HG02885 (cell line): ENCODE measurements around the gene ARL16.

Experiments used
- ATAC-seq: cut with Tn5 transposase; IDR thresholded peaks from one replicate; pipeline ENCODE4 v1.9.1; 2021; ENCODE audit warnings: mild to moderate bottlenecking; ENCODE audit not compliant: unreplicated experiment, poor library complexity

ARL16 gene

DNA sequence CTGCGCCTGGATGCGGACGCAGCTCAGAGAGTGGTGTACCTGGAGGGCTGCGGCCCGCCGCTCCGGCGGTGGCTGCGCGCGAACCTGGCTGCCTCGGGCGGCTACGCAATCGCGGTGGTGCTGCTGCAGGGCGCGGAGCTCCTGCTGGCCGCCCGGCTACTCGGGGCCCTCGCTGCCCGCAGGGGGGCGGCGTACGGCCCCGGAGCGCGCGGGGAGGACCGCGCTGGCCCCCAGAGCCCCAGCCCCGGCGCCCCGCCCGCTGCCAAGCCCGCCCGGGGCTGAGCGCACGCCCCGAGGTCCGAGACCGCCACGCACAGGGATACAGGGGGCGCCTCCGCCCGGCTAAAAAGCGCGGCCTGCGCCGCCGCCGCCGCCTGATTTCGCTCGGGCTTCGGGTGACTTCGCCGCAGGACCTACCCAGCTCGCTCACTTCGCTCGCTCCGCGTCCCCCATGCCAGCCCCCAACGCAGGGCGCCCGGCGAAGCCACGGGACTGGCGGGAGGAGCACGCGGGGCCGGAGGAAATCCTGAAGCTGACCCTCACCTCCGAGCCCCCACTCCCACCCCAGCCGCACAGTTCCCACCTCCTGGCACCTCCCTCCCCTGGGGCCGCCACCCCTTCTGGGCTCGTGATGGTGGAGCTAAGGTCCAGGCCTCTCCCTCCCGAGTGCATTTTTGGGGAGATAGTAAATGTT is 35.4 kb downstream of the ARL16 start:
- ATAC-seq = no peak

DNA sequence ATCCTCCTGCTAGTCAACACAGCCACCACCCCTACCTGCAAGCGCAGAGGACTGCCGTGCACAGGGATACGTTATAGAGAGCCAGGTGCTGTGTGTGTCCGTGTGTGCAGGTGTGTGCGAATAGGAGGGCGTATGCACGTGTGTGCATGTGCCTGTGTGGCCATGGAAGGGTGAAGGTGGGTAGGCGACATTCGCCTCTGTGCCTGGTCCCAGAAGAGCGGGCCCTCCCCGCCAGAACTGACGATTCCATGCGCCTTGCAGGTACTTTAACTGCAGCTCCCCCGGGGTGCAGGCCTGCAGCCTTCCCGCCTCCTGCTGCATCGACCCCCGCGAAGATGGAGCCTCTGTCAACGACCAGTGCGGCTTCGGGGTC is 36.0 kb downstream of the ARL16 start:
- ATAC-seq = no peak

DNA sequence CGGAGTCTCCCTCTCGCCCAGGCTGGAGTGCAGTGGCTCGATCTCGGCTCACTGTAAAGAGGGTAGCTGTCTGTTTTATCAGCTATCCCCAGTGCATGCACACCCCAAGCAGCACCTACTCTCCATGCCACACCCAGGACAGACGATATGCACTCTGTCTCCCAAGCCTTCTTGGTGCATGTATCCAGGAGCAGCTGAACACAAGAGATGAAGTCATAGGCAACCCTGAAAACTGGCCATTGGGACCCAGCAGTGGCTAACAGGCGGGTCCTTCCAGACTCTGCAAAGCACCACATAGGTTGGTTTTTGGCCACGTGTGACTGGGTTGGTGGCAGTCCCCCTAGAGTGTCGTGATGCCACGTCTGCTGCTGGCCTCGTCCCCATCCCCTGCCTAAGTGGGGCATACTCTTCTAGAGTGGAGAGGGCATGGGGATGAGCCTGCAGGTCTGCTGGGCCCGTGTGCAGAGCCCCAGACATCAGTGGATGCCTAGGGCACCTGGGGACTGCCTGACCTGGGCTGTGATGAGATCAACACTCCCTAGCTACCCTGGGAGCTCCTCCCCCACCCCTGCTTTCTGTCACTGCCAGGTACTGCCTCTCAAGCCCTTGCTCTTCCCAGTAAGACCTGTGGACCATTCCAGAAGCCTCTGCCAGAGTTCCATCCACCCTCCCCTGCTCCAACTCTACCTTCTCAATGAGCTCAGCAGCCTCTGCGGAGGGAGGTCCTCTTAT is 36.6 kb downstream of the ARL16 start:
- no peak for ATAC-seq

DNA sequence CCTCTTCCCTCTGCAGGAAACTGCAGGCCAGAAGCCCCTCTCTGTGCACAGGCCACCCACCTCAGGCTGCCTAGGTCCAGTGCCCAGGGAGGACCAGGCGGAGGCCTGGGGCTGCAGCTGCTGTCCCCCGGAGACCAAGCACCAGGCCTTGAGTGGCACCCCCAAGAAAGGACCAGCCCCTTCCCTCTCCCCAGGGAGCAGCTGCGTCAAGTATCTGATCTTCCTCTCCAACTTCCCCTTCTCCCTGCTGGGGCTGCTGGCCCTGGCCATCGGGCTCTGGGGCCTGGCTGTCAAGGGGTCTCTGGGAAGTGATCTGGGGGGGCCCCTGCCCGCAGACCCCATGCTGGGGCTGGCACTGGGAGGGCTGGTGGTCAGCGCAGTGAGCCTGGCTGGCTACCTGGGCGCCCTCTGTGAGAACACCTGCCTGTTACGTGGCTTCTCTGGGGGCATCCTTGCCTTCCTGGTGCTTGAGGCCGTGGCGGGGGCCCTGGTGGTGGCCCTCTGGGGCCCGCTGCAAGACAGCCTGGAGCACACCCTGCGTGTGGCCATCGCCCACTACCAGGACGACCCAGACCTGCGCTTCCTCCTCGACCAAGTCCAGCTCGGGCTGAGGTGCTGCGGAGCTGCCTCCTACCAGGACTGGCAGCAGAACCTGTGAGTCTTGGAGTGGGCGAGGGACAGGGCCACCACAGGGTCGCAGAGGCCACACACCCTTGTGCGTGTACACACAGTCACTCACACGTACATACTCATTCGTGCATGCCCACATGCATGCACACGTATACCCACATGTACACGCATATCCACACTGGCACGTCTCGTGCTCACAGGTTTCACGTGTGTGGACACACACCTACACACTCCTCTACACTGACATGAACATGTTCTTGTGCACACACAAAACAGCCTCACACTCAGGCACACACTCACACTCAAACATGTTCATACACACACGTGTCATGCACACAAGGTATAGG is 38.3 kb downstream of the ARL16 start:
- ATAC-seq = no peak

DNA sequence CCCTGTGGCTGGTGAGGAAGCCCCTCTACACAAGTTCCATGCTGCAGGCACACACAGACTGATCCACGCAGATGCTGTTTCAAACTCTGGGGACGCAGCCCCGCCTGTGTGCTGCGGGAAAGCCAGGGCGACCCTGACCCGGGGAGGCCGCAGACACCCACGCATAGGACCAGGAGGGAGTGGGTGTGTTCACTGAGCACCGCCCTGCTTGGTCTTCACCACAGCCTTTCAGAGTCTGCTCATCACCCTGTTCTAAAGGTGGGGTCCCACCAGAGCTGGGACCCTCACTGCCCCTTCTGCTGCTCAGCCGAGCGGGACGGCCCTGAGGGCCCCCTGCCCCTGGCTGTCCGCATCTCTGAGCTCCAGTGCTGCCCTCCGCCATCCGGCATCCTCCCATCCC is 39.1 kb downstream of the ARL16 start:
- no peak for ATAC-seq

DNA sequence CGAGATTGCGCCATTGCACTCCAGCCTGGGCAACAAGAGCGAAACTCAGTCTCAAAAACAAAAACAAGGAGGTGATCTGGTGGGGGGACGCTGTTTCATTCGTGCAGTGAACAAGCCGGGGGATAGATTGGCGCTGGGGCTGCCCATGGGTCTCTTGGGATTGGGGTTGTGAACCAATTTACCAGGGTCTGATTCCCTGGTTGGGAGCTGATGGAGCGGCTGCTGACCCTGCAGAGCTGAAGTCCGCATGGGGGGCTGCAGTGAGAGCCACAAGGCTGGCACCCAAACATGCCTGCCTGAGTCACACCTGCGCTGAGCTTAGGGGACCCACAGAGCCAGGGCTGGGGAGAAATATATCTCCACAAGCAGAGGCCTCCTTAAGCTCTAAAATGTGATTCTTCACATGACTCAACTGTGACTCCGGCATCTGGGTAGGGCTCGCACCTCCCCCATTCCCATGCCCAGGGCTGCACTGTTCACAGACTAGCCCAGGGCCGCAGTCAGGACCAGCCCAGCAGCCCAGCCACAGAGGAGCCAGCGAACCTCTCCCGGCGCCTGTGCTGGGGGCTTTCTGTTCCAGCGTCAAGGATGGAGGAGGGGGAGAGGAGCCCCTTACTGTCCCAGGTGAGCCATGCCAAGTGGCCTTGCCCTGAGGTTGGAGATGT is 41.6 kb downstream of the ARL16 start:
- no peak for ATAC-seq

DNA sequence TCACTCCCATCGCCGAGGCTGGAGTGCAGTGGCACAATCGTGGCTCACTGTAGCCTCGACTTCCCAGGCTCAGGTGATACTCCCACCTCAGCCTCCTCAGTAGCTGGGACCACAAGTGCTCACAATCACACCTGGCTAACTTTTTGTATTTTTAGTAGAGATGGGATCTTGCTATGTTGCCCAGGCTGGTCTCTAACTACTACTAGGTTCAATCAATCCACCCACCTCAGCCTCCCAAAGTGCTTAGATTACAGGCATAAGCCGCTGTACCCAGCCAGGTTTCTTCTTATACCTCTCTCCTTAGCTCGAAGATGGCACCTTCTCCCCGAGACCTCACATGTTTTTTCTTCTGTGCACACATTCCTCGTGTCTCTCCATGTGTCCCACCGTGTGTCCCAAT is 43.6 kb downstream of the ARL16 start:
- ATAC-seq = no peak

DNA sequence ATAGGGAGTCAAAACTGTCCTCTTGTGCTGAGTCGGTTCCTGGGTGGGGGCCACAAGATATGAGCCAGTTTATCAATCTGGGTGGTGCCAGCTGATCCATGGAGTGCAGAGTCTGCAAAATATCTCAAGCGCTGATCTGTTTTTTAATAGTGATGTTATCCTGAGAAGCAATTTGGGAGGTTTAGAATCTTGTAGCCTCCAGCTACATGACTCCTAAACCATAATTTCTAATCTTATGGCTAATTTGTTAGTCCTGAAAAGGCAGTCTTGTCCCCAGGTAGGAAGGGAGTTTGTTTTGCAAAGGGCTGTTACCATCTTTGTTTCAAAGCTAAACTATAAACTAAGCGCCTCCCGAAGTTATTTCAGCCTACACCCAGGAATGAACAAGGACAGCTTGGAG is 44.9 kb downstream of the ARL16 start:
- no peak for ATAC-seq

DNA sequence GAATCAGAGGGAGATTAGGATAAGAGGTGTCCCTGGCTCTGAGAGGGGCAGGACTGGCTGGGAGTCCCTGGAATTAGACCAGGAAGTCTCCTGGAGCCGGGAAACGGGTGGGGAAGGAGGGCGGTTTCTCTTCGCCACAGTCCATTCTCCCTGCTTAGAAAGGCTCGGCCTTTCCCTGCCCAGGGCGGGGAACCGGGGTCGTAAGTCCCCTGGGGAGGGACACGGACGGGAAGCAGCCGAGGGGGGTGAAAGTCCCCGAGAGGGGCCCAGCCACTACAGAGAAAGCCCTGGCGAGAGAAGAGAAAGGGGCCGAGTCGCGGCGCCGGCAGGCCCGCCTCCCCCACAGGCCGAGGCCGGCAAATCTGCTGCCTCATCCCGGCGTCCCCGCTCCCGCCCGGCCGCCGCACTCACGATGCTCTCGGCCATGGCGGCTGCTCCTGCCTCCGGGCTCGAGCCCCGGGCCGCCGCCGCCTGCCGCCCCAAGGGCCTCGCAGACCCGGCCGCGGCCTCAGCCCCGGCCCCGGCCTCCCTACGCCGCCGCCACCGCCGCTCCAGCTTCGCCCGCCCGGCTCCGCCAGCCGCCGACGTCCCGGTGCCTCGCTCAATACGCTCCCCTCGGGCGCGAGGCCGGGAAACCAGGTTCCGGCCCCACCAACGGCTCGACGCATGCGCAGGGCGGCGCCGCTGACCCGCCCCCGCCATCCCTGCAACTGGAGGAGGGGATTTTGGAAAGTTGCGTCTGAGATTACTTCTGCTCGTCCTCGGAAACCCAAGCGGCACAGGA is 46.9 kb downstream of the ARL16 start, which contains the start of the genes NPLOC4 and TSPAN10:
TSS of gene NPLOC4 (minus strand) at position 608 of the 784 bp plus-strand sequence. CDS start at position 426, 182 bp downstream.
TSS of gene TSPAN10 (plus strand) at position 692 of the 784 bp plus-strand sequence. CDS start 5,217 bp downstream, outside the sequence.
- ATAC-seq = peak; percentile 91

DNA sequence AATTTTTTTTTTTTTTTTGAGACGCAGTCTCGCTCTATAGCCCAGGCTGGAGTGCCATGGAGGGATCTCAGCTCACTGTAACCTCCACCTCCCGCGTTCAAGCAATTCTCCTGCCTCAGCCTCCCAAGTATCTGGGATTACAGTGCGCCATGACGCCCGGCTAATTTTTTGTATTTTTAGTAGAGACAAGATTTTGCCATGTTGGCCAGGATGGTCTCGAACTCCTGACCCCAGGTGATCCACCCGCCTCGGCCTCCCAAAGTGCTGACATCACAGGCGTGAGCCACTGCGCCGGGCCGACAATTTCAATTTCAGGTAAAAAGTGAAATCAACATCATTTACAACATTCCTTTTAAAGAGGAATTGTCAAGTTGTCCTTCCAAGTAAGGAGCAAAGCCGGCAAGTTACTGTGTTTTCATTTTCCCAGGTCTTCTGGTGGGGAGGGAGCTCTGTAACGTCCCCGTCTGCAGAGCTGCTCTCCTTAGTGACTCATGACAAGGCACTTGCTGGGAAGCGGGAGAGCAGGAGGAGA is 47.6 kb downstream of the ARL16 start:
- ATAC-seq = peak; percentile 13

DNA sequence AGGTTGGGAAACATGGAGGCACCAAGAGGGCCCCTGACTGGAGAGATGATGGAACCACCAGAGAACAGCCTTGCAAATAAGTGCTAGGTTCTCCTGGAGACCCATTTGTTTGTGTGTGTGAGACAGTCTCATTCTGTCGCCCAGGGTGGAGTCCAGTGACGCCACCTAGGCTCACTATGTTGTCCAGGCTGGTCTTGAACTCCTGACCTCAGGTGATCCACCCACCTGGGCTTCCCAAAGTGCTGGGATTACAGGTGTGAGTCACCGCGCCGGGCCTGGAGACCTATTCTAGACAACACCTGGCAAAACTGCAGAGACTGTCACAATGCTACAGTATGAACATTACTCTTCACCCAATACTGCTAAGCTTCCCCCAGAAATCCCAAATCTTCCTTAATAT is 48.2 kb downstream of the ARL16 start:
- no peak for ATAC-seq

DNA sequence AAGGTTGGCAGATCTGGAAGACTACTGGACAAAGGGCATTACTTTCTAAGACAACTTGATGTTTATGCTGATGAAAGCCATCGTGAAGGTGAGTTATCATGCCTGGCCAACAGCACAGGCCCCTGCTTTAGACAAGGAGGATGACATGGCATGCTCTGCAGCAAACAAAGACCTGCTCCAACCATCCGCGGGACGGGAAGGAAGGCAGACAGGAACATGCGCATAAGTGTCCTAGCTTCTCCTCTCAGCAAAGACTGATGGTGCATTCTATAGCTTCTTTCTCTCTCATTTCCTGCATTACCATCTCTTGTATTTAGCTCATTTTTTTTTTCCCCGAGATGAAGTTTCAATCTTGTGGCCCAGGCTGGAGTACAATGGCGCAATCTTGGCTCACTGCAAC is 52.1 kb downstream of the ARL16 start:
- no peak for ATAC-seq
